ENCODE data around the gene CADPS.

Gene CADPS

GRCh38 chr3:62548528-62549205 lies 326.5 kb downstream of the CADPS start:
- DNase-seq = no peak

GRCh38 chr3:62546266-62546665 lies 328.9 kb downstream of the CADPS start:
- DNase-seq = no peak

- no peak for DNase-seq
Measured at GRCh38 chr3:62542185-62542584, 333.0 kb downstream of the CADPS start.

GRCh38 chr3:62539762-62540161 lies 335.5 kb downstream of the CADPS start:
- DNase-seq = no peak

- DNase-seq = no peak
Measured at GRCh38 chr3:62538691-62539356, 336.4 kb downstream of the CADPS start.

- no peak for DNase-seq
Measured at GRCh38 chr3:62534326-62534725, 340.9 kb downstream of the CADPS start.

GRCh38 chr3:62532796-62533195 lies 342.4 kb downstream of the CADPS start:
- no peak for DNase-seq

GRCh38 chr3:62531981-62532380 lies 343.2 kb downstream of the CADPS start:
- no peak for DNase-seq

GRCh38 chr3:62531493-62531892 lies 343.7 kb downstream of the CADPS start:
- no peak for DNase-seq

GRCh38 chr3:62529230-62529629 lies 346.0 kb downstream of the CADPS start:
- no peak for DNase-seq

- DNase-seq = no peak
Measured at GRCh38 chr3:62527474-62527873, 347.7 kb downstream of the CADPS start.

GRCh38 chr3:62525281-62525680 lies 349.9 kb downstream of the CADPS start:
- no peak for DNase-seq

GRCh38 chr3:62523672-62524071 lies 351.5 kb downstream of the CADPS start:
- DNase-seq = no peak

- no peak for DNase-seq
Measured at GRCh38 chr3:62521464-62522105, 353.6 kb downstream of the CADPS start.

- no peak for DNase-seq
Measured at GRCh38 chr3:62503516-62503915, 371.7 kb downstream of the CADPS start.

- DNase-seq = no peak
Measured at GRCh38 chr3:62502315-62503300, 372.6 kb downstream of the CADPS start.

- DNase-seq = no peak
Measured at GRCh38 chr3:62501289-62501668, 373.9 kb downstream of the CADPS start.

- DNase-seq = no peak
Measured at GRCh38 chr3:62500556-62501288, 374.5 kb downstream of the CADPS start.

GRCh38 chr3:62497156-62497555 lies 378.1 kb downstream of the CADPS start:
- DNase-seq = no peak

GRCh38 chr3:62496503-62496902 lies 378.7 kb downstream of the CADPS start:
- DNase-seq = no peak

GRCh38 chr3:62493109-62493801 lies 382.0 kb downstream of the CADPS start:
- no peak for DNase-seq

GRCh38 chr3:62482961-62483360 lies 392.3 kb downstream of the CADPS start:
- no peak for DNase-seq
